Keratinocyte (primary cell): ENCODE data around the gene COQ10B. TPM values are rescaled to one million over a fixed set of nuclear protein-coding genes. Genes with fewer than 3 reads are reported as not detected.

Source experiments
- DNase-seq: peaks from one replicate; pipeline ENCODE4 v3.0.0-alpha.2; 2011; ENCODE audit warnings: low read depth, missing footprints, low spot score
- FAIRE-seq: peaks from 2 replicates; lab custom pipeline; 2011; peaks lifted over from hg19 to GRCh38; lab: Jason Lieb, UNC
- H2AFZ ChIP-seq: 2 replicates; pipeline ENCODE4 v1.6.0; 2012; ENCODE audit warnings: low read length, control low read depth, inconsistent platforms; ENCODE audit not compliant: control insufficient read depth
- H3K27ac ChIP-seq: 2 replicates; pipeline ENCODE4 v1.5.1; 2011; ENCODE audit warnings: low read length; ENCODE audit not compliant: control insufficient read depth, insufficient read depth
- H3K27me3 ChIP-seq: 3 replicates; pipeline ENCODE4 v1.6.0; 2011; ENCODE audit warnings: low read length; ENCODE audit not compliant: control insufficient read depth, insufficient read depth; ENCODE audit errors: extremely low read depth
- H3K36me3 ChIP-seq, 2 experiments: 2 replicates in 1 of 2; 3 replicates in 1 of 2; pipeline ENCODE4 v1.5.1; 2011; ENCODE audit warnings: low read length in 2 of 2, mild to moderate bottlenecking in 1 of 2; ENCODE audit not compliant: control insufficient read depth in 2 of 2, insufficient read depth in 2 of 2; ENCODE audit errors: extremely low read depth in 1 of 2
- H3K4me1 ChIP-seq: 3 replicates; pipeline ENCODE4 v1.5.1; 2011; ENCODE audit warnings: low read length; ENCODE audit not compliant: control insufficient read depth, insufficient read depth; ENCODE audit errors: extremely low read depth
- H3K4me2 ChIP-seq: 3 replicates; pipeline ENCODE4 v1.6.0; 2011; ENCODE audit warnings: low read depth, low read length; ENCODE audit not compliant: control insufficient read depth, insufficient read depth; ENCODE audit errors: extremely low read depth
- H3K4me3 ChIP-seq, 3 experiments: fragments of 200-600 bp in 1 of 3; sonication (generic) in 1 of 3; 2 replicates in 2 of 3; 3 replicates in 1 of 3; pipeline ENCODE4 v1.5.1; 2011 to 2016; ENCODE audit warnings: low read length in 3 of 3, mild to moderate bottlenecking in 3 of 3, control low read depth in 2 of 3, inconsistent platforms in 1 of 3, low read depth in 1 of 3, mixed read lengths in 1 of 3, mixed run types in 1 of 3, moderate library complexity in 1 of 3; ENCODE audit not compliant: control insufficient read depth in 2 of 3, insufficient read depth in 2 of 3; ENCODE audit errors: extremely low read depth in 1 of 3
- H3K79me2 ChIP-seq: 2 replicates; pipeline ENCODE4 v1.6.0; 2012; ENCODE audit warnings: low read length; ENCODE audit not compliant: control insufficient read depth, insufficient read depth
- H3K9ac ChIP-seq: 3 replicates; pipeline ENCODE4 v1.6.0; 2011; ENCODE audit warnings: low read length; ENCODE audit not compliant: control insufficient read depth, insufficient read depth; ENCODE audit errors: extremely low read depth
- H3K9me1 ChIP-seq: 3 replicates; pipeline ENCODE4 v1.6.0; 2011; ENCODE audit warnings: low read length; ENCODE audit not compliant: control insufficient read depth, insufficient read depth; ENCODE audit errors: extremely low read depth
- H3K9me3 ChIP-seq: 2 replicates; pipeline ENCODE4 v1.5.1; 2012; ENCODE audit warnings: low read depth, low read length; ENCODE audit not compliant: control insufficient read depth
- H4K20me1 ChIP-seq: 3 replicates; pipeline ENCODE4 v1.6.0; 2011; ENCODE audit warnings: low read length; ENCODE audit not compliant: control insufficient read depth, insufficient read depth; ENCODE audit errors: extremely low read depth
- EZH2 ChIP-seq: IDR thresholded peaks from one replicate; pipeline ENCODE4 v1.6.1; 2012; ENCODE audit warnings: inconsistent platforms, mild to moderate bottlenecking, low read length, moderate library complexity
- dilution Hi-C: fragments of 300-500 bp; cut with MboI; formaldehyde crosslinking; loops from one replicate; pipeline ENCODE4 v1.7.0; 2020; ENCODE audit warnings: low sequenced_read_pairs; ENCODE audit not compliant: extremely low pct_ligation_motif_present
- polyA plus RNA-seq, 5 experiments: library from polyadenylated mRNA; depleted of rRNA in 3 of 5; stranded (reverse) in 3 of 5; stranded (forward) in 1 of 5; unstranded in 1 of 5; fragments of >200 nt; gene quantifications; 1 replicate in 1 of 5; 2 replicates in 3 of 5; 3 replicates in 1 of 5; pipeline versions ENCODE4 v1.2.1 to v1.2.3, GENCODE V29; 2011 to 2012; ENCODE audit warnings: missing spikeins in 2 of 5, low read depth in 1 of 5, low replicate concordance in 1 of 5
- TF ChIP-seq, protein P1 (sequence below), 3 experiments: IDR thresholded peaks in 1 of 3; conservative IDR thresholded peaks in 1 of 3; optimal IDR thresholded peaks in 1 of 3; 2 replicates in 2 of 3; 3 replicates in 1 of 3; pipeline versions ENCODE3 to v1.5.1; 2011; ENCODE audit warnings: low read length in 3 of 3, mild to moderate bottlenecking in 3 of 3, moderate library complexity in 2 of 3, control low read depth in 1 of 3, inconsistent platforms in 1 of 3; ENCODE audit not compliant: insufficient read depth in 2 of 3; ENCODE audit errors: extremely low read depth in 1 of 3

Gene COQ10B
- polyA plus RNA-seq, 1 donor (not counting 4 experiments of a cell fraction or from before 2014, with no cell fraction given) = 8.8 TPM

DNA sequence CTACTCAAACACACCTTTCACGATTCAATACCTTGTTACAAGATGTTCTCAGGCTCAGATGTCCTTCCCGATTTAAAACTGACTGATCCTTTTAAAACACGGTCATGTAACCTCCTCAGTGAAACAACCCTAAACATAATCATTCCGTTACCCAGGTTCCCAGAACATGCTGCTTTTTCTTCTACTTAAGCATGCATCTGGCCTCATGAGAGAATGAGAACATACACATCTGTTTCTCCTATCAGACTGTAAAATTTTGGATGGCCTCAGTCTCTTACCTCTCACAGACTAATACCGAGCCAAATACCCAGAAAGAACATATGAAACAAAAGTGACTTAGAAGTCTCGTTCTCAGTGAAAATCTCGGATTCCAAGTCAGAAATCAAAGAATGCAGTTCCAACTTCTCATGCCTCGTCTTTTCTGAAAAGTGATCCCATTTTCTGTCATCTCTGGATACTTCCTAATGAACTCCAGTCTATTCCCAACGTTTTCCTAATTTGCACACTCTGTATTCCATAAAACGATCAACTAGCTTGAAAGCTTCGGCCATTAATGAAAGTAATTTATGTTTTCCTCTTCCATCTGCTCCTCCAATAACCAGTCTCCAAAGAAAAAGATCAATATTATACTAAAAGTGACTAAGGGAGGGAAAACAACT is 19.4 kb upstream of the COQ10B start:
- H4K20me1 ChIP-seq = peaks cover 21% of the 10 kb centered on the region
- TF ChIP-seq EZH2 = no peak
- peak overlapping the region; percentile 86 for H3K4me2 ChIP-seq
- H3K4me3 ChIP-seq = peak overlapping the region; percentile 81 to 97 (median 91)
- no peaks in the 10 kb centered on the region for H3K27me3 ChIP-seq
- dilution Hi-C loops = no loop called here
- H3K9me1 ChIP-seq = no peaks in the 10 kb centered on the region
- peak overlapping the region; percentile 92 for H2AFZ ChIP-seq
- H3K36me3 ChIP-seq = peaks cover 1 to 5% of the 10 kb centered on the region in 2 experiments
- FAIRE-seq (no peak), DNase-seq (no peak)
- peaks cover 62% of the 10 kb centered on the region for H3K79me2 ChIP-seq
- H3K4me1 ChIP-seq = peaks cover 20% of the 10 kb centered on the region
- H3K9me3 ChIP-seq = no peaks in the 10 kb centered on the region
- H3K27ac ChIP-seq = peak overlapping the region; percentile 95
- H3K9ac ChIP-seq = peak overlapping the region; percentile 95

DNA sequence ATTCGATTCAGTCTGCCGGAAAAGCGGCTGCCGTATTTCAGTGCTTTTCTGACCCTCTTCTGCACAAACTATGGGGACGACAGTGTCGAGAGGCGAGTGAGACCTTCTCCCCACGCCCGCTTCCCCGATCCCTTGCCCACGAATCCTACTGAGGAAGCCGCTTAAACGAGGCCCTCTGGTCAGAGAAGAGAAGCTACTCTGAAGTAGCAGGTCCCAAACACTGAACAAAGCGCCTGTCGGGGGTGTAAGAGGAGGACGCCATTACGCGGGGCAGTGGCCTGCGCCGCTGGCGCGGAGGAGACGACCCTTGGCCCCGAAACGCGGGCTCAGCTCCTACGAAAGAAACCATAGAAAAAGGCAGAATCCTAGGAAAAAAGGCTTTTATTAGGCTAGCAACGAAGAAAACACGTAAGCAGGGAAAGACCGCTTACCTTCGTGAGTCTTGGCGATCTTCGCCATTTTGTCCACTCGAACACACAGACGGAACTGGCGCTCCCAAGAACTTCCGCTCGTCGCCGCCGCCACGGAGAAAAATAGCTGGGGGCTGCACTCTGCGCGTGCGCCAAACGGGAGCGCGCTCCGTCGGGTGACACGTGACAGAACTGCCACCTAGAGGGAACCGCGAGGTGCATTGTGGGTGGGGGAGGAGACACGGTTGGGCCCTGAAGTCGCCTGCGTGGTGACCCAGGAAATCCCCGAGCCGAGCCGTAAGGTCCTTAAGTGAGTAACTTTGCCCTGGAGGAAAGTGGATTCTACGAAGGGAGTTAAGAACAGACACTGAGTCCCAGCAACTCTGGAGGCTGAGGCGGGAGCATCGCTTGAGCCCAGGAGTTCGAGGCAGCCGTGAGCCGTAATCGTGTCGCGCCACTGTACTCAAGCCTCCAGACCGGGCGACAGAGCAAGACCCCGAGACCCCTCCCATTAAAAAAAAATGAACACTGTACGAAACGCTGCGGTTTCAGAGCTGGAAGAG is 18.5 kb upstream of the COQ10B start, which contains the start of gene SF3B1:
Gene SF3B1 (minus strand): TSS at position 488 of the 973 bp plus-strand sequence. CDS start 29 bp downstream, at position 459.
- peaks cover 20% of the 10 kb centered on the region for H3K4me1 ChIP-seq
- H3K27me3 ChIP-seq = no peaks in the 10 kb centered on the region
- FAIRE-seq (peak; percentile 44), DNase-seq (peak; percentile 98)
- H3K9me3 ChIP-seq = no peaks in the 10 kb centered on the region
- peak within 1 kb of the TSS; percentile 93 for H2AFZ ChIP-seq
- TF ChIP-seq EZH2 = no peak
- TF ChIP-seq, protein P1, sequence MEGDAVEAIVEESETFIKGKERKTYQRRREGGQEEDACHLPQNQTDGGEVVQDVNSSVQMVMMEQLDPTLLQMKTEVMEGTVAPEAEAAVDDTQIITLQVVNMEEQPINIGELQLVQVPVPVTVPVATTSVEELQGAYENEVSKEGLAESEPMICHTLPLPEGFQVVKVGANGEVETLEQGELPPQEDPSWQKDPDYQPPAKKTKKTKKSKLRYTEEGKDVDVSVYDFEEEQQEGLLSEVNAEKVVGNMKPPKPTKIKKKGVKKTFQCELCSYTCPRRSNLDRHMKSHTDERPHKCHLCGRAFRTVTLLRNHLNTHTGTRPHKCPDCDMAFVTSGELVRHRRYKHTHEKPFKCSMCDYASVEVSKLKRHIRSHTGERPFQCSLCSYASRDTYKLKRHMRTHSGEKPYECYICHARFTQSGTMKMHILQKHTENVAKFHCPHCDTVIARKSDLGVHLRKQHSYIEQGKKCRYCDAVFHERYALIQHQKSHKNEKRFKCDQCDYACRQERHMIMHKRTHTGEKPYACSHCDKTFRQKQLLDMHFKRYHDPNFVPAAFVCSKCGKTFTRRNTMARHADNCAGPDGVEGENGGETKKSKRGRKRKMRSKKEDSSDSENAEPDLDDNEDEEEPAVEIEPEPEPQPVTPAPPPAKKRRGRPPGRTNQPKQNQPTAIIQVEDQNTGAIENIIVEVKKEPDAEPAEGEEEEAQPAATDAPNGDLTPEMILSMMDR (optimal IDR thresholded peaks at IDR 0.05 in 1 of 3, IDR thresholded peaks at IDR 0.05 in 1 of 3, conservative IDR thresholded peaks at IDR 0.05 in 1 of 3; ENCODE audit: extremely low read depth in 1 of 3, insufficient read depth in 2 of 3, low read length in 3 of 3) = no peak
- H3K79me2 ChIP-seq = peaks cover 53% of the 10 kb centered on the region
- dilution Hi-C loops = no loop called here
- peak within 1 kb of the TSS; percentile 81 to 97 (median 91) for H3K4me3 ChIP-seq
- peak within 1 kb of the TSS; percentile 95 for H3K9ac ChIP-seq
- peaks cover 15% of the 10 kb centered on the region for H4K20me1 ChIP-seq
- H3K4me2 ChIP-seq = peak within 1 kb of the TSS; percentile 86
- H3K27ac ChIP-seq = peak within 1 kb of the TSS; percentile 95
- peaks cover 0 to under 1% of the 10 kb centered on the region in 2 experiments for H3K36me3 ChIP-seq
- no peaks in the 10 kb centered on the region for H3K9me1 ChIP-seq
